Measurements from ENCODE around the gene ARHGAP6.

The ARHGAP6 gene

DNA sequence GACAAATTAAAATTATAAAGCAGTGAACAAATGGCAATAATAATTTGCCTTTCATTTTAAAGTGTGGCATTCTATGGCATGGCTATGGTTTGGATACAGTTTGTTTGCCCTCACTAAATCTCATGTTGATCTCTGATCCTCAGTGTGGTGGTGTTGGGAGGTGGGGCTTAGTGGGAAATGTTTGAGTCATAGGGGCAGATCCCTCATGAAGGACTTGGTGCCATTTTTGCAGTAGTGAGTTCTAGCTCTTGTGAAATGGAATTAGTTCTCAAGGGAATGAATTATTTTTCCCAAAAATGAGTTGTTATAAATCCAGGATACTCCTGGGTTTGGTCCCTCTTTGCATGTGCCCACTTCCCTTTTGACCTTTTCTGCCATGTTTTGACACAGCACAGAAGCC, 191.1 kb downstream of the ARHGAP6 start:
- H3K4me3 ChIP-seq (ENCODE audit: low read length) = no peak overlapping the region
- DNase-seq (ENCODE audit: low read depth, low spot score) = no peak

DNA sequence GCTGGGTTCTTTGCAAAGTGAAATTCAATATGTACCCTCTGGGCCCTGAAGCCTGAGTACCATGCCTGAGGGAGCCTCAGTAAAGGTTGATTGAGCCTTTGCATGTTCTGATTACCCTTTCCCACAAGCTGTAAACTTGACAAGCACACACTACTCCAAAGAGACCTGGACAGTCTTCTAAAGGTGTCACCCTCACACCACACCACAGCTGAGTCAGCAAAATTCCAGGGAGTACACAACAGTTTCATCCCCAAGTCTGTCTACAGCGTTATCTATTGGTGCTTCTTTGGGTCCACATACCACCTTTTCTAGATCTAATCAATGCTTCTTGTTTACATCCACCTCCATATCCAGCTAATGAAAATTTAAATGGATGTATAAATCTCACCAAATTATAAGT, 191.7 kb downstream of the ARHGAP6 start:
- no peak overlapping the region for H3K4me3 ChIP-seq (ENCODE audit: low read length)
- no peak for DNase-seq (ENCODE audit: low read depth, low spot score)

DNA sequence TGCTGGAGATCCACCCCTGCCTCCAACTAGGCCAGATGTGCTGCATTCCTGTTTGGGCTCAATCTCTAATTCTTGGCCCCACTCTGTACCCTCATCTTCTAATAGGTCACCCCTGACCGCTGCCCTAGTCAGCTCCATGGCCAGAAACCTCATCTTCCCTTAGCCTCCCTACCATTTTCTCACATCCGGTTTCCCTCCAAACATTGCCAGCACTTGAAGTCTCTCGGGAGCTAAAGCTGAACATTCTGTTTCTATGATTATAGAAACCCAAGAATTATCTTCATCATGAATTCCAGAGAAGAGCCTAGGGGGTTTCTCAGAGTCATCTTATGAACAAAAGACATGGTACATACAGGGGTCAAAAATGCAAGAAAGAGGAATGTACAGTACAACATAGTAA, 192.8 kb downstream of the ARHGAP6 start:
- H3K4me3 ChIP-seq (ENCODE audit: low read length) = no peak overlapping the region
- DNase-seq (ENCODE audit: low read depth, low spot score) = no peak

DNA sequence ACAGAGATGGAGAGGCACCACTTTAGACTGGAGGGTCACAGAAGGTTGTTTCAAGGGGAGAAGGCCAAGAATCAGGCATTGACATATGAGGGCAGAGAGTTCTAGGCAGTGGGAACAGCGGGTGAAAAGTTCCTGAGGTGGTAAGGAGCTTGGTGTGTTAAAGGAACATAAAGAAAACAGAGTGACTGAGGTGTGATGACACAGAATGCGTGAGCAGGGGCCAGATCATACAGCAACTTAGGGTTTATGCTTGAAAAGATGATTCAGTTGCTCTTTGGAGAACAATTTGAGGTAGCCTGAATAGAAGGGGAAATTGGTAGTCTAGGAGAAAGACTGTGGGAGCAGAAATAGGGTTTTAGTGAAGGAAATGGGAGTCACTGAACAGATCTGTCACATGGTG, 193.3 kb downstream of the ARHGAP6 start:
- DNase-seq (ENCODE audit: low read depth, low spot score) = no peak
- H3K4me3 ChIP-seq (ENCODE audit: low read length) = no peak overlapping the region

GRCh38 chrX:11470250-11470974, 195.3 kb downstream of the ARHGAP6 start:
- H3K4me3 ChIP-seq (ENCODE audit: low read length) = no peak overlapping the region
- DNase-seq (ENCODE audit: low read depth, low spot score) = no peak

- H3K4me3 ChIP-seq (ENCODE audit: low read length) = no peak overlapping the region
- no peak for DNase-seq (ENCODE audit: low read depth, low spot score)
These were observed 199.9 kb downstream of the ARHGAP6 start for GRCh38 chrX:11465648-11466411.

GRCh38 chrX:11464836-11465463, 200.8 kb downstream of the ARHGAP6 start:
- H3K4me3 ChIP-seq (ENCODE audit: low read length) = no peak overlapping the region
- DNase-seq (ENCODE audit: low read depth, low spot score) = no peak

GRCh38 chrX:11464380-11464779, 201.3 kb downstream of the ARHGAP6 start:
- H3K4me3 ChIP-seq (ENCODE audit: low read length) = no peak overlapping the region
- no peak for DNase-seq (ENCODE audit: low read depth, low spot score)

GRCh38 chrX:11462648-11463047, 203.1 kb downstream of the ARHGAP6 start:
- H3K4me3 ChIP-seq (ENCODE audit: low read length) = no peak overlapping the region
- DNase-seq (ENCODE audit: low read depth, low spot score) = no peak

GRCh38 chrX:11462136-11462535, 203.6 kb downstream of the ARHGAP6 start:
- H3K4me3 ChIP-seq (ENCODE audit: low read length) = no peak overlapping the region
- DNase-seq (ENCODE audit: low read depth, low spot score) = no peak

DNA sequence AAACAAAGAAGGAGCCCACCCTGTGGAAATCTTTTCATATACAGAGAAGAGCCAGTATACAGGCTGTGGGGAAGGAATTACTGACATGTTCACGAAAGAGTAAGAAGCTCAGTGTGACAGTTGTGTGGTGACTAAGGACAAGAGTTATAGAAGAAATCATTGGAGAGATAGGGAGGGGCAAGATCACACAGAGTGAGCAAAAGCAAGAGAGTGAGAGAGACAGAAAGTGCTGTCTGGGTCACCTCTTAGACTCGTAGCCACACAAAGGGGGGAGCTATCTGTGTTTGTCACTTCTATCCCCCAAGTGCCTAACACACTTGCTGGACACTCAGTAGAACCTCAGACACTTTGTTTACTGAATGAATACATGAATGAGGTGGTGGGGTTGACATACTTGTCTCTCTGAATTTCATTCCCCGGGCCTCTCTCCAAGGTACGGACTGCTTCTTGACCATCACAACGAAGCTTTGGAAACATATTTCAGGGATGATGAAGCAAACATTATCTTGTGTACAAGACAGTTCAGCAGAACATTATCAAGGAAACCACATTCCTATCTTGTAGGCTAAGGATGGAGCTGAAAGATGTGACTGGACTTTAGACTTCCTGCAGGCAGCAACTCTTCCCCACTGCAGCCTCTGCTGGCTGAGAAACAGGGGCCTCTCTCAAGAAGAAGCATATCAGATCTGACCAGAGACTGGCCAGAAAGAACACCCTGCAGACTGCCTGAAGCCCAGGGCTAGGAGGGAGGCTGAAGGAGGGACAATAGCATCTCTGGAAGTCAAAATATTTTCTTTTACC, 204.3 kb downstream of the ARHGAP6 start:
- DNase-seq (ENCODE audit: low read depth, low spot score) = no peak
- H3K4me3 ChIP-seq (ENCODE audit: low read length) = no peak overlapping the region

GRCh38 chrX:11460347-11460746, 205.4 kb downstream of the ARHGAP6 start:
- no peak overlapping the region for H3K4me3 ChIP-seq (ENCODE audit: low read length)
- no peak for DNase-seq (ENCODE audit: low read depth, low spot score)

DNA sequence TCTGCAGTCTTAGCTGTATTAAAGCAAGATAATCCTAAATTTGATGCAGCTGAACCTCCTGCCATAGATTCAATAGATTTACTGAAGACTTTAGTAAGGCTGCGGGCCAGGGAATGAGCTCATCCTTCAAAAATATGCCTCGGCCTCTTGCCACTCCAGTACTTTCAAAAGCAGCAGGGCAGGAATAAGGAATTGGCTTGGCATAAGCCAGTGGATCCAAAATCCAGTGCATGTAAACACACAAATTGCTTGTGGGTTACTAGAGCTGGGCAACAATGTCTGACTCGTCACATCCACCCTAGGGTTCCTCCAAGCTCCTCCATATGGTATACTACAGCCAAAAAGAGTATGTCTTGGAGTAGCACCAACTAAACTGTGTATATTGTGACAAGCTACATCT, 207.6 kb downstream of the ARHGAP6 start:
- DNase-seq (ENCODE audit: low read depth, low spot score) = no peak
- no peak overlapping the region for H3K4me3 ChIP-seq (ENCODE audit: low read length)

DNA sequence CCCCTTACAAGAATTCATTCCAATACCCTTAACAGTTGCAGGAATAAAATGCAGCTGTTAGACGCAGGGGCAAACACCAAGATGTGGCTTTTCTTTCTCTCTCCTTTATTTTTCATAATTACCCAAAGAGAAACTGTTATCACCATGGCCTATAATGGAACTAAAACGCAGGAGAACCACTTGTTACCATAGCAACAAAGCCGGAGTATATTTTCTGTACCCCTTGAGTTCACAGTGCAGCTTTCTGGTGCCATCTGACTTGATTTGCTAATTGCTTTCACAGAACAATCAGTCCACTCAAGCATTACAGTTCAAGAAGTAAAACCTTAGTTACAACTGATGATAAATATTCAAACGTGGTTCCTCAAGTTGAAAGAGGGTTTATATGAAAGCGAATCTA, 214.6 kb downstream of the ARHGAP6 start:
- H3K4me3 ChIP-seq (ENCODE audit: low read length) = no peak overlapping the region
- DNase-seq (ENCODE audit: low read depth, low spot score) = no peak

GRCh38 chrX:11450354-11450753, 215.4 kb downstream of the ARHGAP6 start:
- H3K4me3 ChIP-seq (ENCODE audit: low read length) = no peak overlapping the region

DNA sequence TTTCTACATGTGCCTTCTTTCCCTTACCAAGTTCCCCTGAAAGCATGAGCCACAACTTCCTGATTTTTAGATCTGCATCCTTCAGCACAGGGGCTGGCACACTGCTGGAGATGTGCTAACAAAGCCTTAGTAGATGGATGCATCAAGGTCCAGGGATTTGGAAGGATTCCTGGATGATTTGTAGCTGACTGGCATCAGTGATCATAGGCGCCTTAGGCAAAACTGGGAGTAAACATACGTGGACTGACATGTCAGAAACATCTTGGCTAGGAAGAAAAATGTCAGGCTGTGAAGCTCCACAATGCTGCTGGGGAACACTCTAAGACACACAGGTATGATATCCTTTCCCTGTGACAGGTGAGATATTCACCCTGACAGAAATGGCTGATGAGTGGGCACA, 216.1 kb downstream of the ARHGAP6 start:
- H3K4me3 ChIP-seq (ENCODE audit: low read length) = no peak overlapping the region
- DNase-seq (ENCODE audit: low read depth, low spot score) = no peak

More at GRCh38 chrX:11450354-11450753, 215.4 kb downstream of the ARHGAP6 start:
- no peak for DNase-seq (ENCODE audit: low read depth, low spot score)

DNA sequence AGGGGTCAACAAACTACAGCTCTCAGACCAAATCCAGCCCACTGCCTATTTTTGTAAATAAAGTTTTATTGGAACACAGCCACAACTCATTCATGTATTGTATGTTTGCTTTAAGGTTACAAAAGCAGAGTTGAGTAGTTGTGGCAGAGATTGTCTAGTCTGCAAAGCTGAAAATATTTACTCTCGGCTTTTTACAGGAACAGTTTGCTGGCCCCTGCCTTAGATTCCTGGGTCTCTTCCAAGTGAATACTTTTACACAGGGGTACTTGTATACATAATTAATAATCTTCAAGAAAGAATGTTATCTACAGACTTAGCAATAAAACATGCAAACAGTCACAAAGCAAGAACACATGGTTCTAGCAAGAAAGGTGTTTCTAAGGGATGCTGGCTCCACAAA, 218.3 kb downstream of the ARHGAP6 start:
- no peak for DNase-seq (ENCODE audit: low read depth, low spot score)
- no peak overlapping the region for H3K4me3 ChIP-seq (ENCODE audit: low read length)

- H3K4me3 ChIP-seq (ENCODE audit: low read length) = no peak overlapping the region
- DNase-seq (ENCODE audit: low read depth, low spot score) = no peak
These were observed 218.8 kb downstream of the ARHGAP6 start for GRCh38 chrX:11446949-11447348.

GRCh38 chrX:11446336-11446735, 219.4 kb downstream of the ARHGAP6 start:
- H3K4me3 ChIP-seq (ENCODE audit: low read length) = no peak overlapping the region
- no peak for DNase-seq (ENCODE audit: low read depth, low spot score)

GRCh38 chrX:11445540-11445939, 220.2 kb downstream of the ARHGAP6 start:
- H3K4me3 ChIP-seq (ENCODE audit: low read length) = no peak overlapping the region
- DNase-seq (ENCODE audit: low read depth, low spot score) = no peak

All from Jurkat, Clone E6-1 (cell line).